GM18507 (cell line): ENCODE results near the gene DNAAF5.
"Not testable (repeated sequence)": the region's sequence is repeated elsewhere in the genome, so short reads cannot be mapped to it uniquely, and the experiment has no call there.

ENCODE experiments used
- DNase-seq: peaks from one replicate; pipeline ENCODE4 v3.0.0; 2011; ENCODE audit warnings: low read depth; ENCODE audit not compliant: insufficient read length; ENCODE audit errors: extremely low spot score
- FAIRE-seq: peaks from 2 replicates; lab custom pipeline; 2011; peaks lifted over from hg19 to GRCh38; lab: Jason Lieb, UNC

DNAAF5 gene

DNA sequence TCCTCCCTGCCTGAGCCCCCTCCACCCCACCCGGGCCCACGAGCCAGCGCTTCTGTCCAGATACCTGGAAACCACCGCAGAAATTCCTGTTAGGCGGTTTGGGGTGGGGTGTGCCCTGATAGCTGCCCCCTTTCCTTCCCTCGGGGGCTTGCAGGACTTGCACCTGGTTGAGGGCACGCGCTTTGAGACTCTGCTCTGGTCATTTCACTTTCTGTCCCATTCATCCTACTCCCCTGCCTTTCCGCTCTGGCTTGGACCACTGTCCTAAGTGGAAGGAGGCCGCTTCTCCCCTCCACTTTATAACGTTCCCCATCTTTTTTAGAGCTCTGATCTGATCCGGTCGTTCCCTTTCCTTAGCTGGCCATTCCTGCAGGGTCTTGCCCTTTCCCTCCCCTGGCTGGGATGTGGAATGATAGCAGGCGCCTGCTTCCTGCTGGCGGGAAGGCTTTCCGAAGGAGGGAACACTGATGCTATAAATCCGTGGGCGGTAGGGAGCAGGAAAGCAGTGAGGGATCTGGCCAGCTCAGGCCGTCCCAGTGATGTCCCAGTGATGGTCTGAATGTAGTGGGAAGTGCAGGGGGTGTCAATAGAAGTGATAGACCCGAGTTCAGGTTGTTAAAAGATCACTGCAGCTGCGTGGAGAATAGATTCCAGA is 1.4 kb downstream of the DNAAF5 start:
- FAIRE-seq (no peak), DNase-seq (no peak)

DNA sequence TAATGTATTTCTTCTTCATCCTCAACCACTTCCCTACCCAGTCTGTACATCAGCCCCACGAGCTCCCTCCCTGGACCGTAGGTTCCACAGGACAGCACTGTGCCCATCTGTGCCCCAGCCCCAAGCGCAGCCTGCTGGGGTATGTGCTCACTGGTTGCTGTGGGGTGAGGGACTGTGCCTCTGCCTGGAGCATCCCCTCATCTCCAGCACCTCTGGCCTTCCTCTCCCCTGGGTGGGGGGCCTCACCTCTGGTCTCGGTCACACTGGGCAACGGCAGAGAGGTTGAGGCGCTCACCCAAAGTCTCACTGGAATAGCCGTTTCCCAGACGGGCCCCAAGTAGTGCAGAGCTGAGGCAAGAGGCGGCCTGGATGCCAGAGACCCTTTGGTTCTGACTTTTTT is 2.1 kb downstream of the DNAAF5 start:
- DNase-seq (no peak), FAIRE-seq (no peak)

DNA sequence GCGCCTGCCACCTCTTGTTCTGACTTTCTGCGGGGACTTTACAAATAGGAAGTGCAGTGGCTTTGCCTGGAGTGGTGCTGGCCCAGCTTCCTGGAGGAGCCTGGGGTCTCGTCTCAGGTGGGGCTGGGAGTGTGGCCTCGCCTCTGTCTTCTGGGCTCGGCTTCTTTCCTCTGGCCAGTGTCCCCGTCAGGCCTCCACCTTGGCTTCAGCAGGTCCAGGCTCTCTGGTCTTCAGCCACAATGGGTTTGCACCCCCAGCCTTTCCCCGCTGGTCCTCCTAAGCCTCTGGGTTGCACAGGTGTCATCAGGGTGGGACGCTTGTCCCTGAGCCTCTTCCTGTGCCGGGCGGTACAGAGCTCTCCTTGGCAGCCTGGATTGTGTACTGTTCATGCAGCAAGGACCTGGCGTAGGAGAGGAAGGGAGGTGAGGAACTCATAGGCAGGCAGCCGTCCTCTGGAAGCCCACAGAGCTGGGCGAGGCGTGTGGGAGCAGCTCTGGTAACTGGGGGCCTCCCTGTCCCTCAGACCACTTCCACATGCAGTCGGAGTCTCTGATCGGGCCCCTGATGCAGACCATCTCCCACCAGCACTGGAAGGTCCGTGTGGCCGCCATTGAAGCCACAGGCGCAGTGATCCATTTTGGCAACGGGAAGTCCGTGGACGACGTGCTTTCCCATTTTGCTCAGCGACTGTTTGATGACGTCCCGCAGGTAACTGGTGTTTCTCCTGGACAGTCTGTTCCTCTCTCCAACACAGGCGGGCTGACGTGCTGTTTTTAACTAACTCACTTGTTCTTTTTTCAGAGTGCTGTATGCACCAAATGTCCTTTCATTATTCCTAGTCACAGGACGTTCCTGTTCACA is 2.9 kb downstream of the DNAAF5 start:
- no peak for FAIRE-seq
- DNase-seq = no peak

DNA sequence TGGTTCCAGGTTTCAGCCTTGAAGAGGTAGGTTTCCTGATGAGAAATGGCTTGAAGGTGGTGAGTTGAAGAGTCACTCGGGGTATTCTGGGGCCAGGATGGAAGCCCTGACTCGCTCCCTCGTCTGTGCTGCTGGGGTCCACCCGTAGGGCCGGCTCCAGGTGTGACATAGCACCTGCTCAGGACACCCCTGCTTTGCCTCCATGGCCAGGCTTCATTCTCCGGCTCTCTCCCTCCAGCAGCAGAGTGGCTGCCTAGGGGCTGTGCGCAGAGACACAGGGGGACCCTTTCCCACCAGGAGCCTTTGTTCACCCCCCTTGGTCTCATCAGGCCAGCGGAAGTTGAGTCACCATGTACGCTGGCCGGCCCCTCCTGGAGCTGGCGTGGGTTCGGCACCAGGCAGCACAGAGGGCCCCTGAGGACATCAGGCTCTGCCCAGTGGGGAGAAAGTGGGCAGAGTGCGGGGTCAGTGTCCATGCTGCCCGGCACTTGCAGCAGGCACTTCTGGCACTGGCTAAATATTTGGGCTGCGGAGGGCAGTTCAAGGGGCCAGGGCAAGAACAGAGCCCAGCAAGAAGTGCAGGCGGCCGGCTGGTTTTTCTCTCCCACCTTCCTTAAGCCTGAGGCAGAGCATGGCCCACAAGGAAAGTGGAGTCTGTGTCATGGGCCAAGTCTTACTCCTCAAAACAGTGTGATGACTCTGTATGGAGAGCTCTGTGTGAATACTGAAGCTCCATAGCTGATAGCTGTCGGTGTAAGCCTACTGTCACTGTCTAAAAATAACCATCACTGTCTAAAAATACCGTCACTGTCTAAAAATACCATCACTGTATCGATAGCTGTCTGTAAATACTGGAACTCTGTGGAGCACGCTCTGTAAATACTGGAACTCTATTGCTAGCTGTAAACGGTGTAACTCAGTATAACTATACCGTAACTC is 4.3 kb downstream of the DNAAF5 start:
- FAIRE-seq (no peak), DNase-seq (no peak)

DNA sequence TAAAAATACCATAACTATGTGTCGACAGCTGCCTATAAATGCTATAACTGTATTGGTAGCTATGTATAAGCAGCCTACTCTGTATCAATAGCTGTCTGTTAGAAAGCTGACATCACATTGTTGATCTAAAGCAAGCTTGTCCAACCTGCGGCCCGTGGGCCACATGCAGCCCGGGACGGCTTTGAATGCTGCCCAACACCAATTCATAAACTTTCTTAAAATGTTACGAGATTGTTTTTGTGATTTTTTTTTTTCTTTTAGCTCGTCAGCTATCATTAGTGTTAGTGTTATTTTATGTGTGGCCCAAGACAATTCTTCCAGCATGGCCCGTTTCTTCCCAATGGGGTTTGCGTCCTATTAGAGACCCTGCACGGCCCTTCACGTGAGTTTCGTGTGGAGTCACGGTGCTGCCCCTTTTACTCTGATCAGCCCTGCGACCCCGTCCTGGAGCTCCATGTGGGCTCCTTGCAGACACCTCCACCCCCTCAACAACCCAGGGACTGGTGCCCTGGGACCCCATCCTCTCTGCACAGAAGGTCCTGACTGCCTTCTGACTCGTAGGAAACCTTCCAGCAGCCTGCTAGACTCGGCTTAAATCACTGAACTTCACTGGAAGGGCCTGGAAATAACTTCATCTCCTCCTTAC is 5.1 kb downstream of the DNAAF5 start:
- no peak for FAIRE-seq
- DNase-seq = no peak

DNA sequence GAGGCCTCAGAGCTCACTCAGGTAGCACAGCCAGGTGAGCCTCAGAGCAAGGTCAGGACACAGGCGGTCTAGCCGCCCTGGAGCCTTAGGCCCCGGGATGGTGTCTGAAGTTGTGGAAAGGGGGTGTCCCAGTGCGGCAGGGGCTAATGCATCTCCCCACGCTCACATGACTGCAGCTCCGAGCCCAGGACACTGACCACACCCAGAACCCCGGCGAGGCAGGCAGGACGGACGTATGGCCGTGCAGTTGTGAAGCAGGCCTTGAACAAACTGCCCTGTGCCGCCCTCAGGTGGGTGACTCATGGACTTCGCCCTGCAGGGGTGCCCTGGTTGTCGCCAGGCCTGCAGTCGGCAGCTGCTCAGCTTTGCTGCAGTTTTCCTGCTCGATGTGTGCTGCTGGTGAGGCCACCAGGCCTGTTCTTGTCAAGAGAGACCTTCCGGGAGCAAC is 5.6 kb downstream of the DNAAF5 start:
- FAIRE-seq = no peak

DNA sequence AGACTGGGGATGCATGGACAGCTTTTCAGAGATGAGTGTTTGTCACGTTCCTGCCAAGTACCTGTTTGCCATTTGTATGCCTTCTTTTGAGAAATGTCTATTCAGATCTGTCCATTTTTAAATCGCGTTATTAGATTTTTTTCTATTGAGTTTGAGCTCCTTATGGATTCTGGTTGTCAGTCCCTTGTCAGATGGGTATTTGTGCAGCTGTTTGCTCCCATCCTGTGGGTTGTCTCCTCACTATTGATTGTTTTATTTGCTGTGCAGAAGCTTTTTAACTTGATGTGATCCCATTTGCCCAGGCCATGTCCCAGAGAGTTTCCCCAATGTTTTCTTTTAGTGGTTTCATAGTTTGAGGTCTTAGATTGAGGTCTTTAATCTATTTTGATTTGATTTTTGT is 6.1 kb downstream of the DNAAF5 start:
- DNase-seq (no peak), FAIRE-seq (no peak)

More for the DNA sequence above, 5.6 kb downstream of the DNAAF5 start:
- DNase-seq = no peak

DNA sequence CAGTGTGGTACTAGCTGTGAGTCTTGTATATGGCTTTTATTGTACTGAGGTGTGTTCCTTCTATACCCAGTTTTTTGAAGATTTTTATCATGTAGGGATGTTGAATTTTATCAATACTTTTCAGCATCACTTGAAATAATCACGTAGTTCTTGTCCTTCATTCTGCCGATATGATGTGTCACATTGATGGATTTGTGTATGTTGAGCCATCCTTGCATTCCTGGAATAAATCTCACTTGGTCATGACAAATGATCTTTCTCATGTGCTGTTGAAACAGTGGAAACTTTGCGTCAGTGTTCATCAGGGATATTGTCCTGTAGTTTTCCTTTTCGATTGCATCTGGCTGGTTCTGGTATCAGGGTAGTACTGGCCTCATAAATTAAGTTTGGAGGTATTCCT is 7.7 kb downstream of the DNAAF5 start:
- DNase-seq (no peak), FAIRE-seq (no peak)

DNA sequence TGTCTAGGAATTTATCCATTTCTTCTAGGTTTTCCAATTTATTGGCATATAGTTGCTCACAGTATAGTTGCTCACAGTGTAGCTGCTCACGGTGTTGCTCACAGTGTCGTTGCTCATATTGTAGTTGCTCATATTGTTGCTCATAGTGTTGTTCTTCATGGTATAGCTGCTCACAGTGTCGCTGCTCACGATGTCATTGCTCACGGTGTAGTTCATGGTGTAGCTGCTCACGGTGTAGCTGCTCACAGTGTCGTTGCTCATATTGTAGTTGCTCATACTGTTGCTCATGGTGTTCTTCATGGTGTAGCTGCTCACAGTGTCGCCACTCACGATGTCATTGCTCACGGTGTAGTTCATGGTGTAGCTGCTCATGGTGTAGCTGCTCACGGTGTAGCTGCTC is 8.3 kb downstream of the DNAAF5 start:
- no peak for DNase-seq
- no peak for FAIRE-seq

DNA sequence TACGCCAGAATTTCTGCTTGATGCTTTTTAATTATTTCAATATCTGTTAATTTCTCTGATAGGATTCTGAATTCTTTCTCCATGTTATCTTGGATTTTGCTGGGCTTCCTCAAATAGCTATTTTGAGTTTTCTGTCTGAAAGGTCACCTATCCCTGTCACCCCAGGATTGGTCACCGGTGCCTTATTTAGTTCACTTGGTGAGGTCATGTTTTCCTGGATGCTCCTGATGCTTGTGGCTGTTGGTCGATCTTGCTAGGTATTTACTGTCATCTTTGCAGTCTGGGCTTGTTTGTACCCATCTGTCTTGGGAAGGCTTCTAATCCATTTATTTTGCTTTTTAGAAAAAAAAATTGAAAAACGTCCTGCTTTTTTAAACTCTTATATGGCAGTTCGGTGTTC is 11.7 kb downstream of the DNAAF5 start:
- DNase-seq (no peak), FAIRE-seq (no peak)

DNA sequence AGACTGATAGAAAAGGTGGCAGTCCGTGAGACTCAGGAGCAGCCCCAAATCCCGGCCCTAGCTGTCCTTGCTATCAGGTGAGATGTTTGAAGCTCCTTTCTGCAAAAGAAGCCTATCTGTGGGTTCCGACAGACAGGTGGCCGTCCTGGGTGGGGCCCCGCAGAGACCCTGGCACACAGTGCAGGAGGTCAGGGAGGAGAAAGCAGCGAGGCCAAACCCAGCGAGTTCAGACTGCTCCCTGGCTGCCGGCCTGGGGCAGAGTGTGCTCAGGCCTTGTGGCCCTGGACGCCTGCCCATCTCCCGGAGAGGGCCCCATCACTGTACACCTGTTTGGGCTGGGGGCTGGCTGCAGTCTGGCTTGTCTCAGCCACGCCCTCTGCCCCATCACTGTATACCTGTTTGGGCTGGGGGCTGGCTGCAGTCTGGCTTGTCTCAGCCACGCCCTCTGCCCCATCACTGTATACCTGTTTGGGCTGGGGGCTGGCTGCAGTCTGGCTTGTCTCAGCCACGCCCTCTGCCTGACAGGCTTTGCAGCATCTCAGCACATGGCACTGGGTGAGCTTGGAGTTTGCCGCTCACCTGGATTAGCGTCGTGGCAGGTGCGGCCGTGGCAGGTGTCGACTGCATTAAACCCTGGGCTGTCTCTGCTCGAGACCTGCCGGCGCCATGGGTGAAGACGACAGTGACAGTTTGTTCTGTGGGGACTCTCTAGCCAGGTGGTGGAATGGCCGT is 12.4 kb downstream of the DNAAF5 start:
- DNase-seq = no peak
- FAIRE-seq = no peak

DNA sequence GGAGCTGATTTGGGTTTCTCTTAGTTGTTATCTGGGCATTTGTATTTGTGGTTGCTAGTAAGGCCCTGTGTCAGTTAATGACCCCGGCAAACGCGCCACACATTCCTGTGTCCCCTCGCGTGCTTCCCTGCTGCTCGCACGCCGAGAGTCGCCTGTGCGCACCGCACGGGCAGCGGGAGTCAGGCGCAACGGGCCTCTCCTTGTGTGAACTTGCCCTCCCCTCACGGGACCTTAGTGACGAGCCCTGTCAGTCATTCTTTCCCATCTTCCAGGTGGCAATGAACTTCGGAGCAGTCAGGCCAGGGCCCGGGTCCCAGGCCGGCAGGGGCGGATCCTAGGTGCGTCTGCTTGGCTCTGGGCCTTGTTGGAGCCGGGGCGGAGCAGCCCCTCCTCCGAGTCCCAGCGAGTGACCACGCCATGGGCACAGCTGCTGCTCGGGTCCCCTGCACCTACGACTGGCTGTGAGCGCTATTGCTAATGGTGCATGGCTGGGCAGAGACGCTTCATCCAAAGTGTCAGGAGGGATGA is 13.0 kb downstream of the DNAAF5 start:
- no peak for FAIRE-seq
- no peak for DNase-seq

DNA sequence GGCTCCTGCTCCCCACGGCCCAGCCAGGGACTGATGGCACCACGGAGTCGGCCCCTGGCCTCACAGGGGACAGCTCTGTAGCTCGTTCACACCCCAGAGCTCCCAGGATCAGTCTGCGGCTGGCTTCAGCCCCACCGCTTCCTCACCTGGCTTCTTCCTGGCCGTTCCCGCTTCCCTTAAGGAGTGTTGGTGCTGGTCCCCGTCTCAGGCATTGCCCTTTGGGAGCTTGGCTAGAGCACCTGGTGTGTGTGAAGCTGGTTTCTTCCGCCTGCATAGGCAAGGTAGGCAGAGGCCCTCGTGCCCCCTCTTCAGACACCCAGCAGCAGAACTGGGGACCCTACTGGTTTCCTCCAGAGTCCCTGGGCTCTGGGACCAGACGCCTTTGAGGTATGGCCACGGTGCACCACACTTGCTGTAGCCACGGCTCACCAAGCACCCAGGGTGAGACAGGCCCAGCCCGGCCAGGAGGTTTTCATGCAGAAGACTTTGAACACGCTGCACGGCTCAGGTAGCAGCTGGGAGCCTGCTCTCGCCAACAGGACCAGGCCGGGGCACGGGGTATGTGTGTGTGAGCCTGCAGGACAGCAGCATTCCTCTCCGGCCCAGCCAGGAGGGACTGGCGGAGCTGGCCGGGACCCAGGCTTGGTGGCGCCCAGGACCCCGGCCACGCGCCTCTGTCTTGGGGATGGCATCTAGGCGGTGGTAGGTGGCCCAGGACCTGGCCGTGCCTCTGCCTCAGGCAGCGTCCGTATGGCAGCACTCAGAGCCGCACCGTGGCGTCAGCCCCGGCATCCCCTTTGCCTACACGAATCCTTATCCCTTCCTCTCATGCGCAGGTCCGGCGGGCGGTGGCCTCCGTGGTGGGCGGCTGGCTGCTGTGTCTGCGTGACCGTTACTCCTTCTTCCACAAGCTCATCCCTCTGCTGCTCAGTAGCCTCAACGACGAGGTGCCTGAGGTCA is 13.8 kb downstream of the DNAAF5 start:
- no peak for DNase-seq
- no peak for FAIRE-seq

DNA sequence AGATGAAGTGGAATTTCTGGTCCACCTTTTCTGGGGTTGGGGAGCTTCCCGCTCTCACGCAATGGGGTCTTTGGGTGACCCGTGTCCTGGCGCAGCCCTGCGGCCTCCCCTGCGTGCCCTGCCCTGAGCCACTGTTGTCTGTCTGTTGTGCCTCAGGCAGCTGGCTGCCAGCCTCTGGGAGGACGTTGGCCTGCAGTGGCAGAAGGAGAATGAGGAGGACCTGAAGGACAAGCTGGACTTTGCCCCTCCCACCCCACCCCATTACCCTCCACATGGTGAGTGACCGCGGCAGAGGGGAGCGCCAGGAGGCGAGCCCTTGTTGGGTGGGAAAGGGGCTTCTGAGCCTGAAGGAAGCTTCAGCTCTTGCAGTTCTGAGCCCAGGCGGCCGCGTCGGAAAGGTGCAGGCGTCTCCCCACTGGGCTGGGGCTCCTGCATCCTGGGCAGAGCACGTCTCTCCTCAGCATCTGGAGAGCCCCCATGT is 14.7 kb downstream of the DNAAF5 start:
- no peak for FAIRE-seq
- DNase-seq = no peak

DNA sequence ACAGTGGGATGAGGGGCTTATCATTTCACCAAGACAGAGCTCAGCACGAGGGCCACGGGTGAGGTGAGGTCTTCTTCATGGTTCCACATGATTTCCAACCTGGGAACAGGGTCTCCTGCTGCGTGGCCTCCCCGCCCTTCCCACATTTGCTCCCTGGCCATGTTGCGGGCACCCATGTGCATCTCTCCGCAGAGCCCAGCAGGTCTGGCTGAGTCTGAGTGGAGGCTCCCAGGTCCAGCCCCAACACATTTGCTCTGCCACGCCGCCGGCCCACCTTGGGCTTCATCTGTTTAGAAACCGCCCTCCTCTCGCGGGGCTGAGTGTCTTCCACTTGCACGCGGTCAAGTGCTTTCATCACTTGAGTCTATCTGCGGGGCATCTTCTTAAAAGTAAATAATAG is 15.4 kb downstream of the DNAAF5 start:
- FAIRE-seq = no peak
- no peak for DNase-seq

DNA sequence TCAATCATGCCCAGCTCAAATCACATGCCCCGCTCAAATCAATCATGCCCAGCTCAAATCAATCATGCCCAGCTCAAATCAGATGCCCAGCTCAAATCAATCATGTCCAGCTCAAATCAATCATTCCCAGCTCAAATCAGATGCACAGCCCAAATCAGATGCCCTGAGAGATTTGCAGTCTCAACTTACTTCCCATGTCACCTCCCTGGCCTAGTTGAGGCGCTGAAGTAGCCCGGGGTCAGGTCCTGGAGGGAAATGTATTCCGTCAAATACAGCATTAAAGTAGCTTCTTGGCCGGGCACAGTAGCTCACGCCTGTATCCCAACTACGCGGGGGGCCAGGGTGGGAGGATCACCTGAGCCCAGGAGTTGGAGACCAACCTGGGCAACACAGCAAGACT is 16.3 kb downstream of the DNAAF5 start:
- FAIRE-seq = no peak
- DNase-seq = no peak

DNA sequence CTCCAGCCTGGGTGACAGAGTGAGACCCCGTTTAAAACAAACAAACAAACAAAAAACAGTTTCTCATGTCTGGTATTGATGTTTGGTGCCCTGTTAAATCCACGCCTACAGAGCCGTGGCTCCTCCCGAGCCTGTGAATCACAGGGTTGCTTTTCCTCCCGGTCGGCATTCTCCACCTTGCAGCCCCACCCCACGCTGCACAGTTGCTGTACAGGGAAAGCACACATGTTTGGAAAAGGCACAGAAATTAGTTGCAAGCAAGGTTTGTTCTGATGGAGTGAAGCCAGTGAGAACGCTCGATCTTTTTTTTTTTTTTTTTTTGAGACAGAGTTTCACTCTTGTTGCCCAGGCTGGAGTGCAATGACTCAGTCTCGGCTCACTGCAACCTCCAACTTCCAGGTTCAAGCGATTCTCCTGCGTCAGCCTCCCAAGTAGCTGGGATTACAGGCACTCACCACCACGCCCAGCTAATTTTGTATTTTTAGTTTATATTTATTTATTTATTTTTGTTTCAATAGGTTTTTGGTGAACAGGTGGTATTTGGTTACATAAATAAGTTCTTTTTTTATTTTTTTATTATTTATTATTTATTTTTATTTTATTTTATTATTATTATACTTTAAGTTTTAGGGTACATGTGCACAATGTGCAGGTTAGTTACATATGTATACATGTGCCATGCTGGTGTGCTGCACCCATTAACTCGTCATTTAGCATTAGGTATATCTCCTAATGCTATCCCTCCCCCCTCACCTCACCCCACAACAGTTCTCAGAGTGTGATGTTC is 17.0 kb downstream of the DNAAF5 start:
- not testable (repeated sequence) for DNase-seq, FAIRE-seq
